ENCODE data around the gene TSNAX. TPM values are rescaled to one million over a fixed set of nuclear protein-coding genes. Genes with fewer than 3 reads are reported as not detected.

TSNAX gene
- total RNA-seq, 4 donors from 2014 or later = 8.2 to 27.0 (median 17.3) TPM

GRCh38 chr1:231522038-231522437 is 6.4 kb upstream of the TSNAX start:
- in situ Hi-C loops (cut with MboI; ENCODE audit: low pct_ligation_motif_present in 1 of 4, low pct_unique_long_range_greater_than_20kb in 1 of 4, low sequenced_read_pairs in 3 of 4) = no loop called here
- no peak for DNase-seq
- no peaks in the 10 kb centered on the region for H3K4me1 ChIP-seq
- 74 to 86% methylated on average over 1 of the region's 1 CpG for WGBS, 2 donors (ENCODE audit: low coverage in 1 of 2)
- H3K27me3 ChIP-seq = no peaks in the 10 kb centered on the region
- no peaks in the 10 kb centered on the region for H3K36me3 ChIP-seq
- intact Hi-C loops (cut with DNase I; ENCODE audit: low total_unique reads) = no loop called here
- H3K9me3 ChIP-seq = no peaks in the 10 kb centered on the region
- no peak for TF ChIP-seq POLR2AphosphoS5 (IDR thresholded peaks at IDR 0.05)
- TF ChIP-seq POLR2A (IDR thresholded peaks at IDR 0.05) = no peak
- H3K27ac ChIP-seq = no peak overlapping the region
- H3K4me3 ChIP-seq = no peak overlapping the region

GRCh38 chr1:231522931-231523642 is 5.4 kb upstream of the TSNAX start:
- H3K36me3 ChIP-seq = no peaks in the 10 kb centered on the region
- peaks cover 0 to 5% (median 2%) of the 10 kb centered on the region in 4 donors for H3K4me1 ChIP-seq
- H3K27me3 ChIP-seq = no peaks in the 10 kb centered on the region
- no peak for TF ChIP-seq POLR2AphosphoS5 (IDR thresholded peaks at IDR 0.05)
- no peak for TF ChIP-seq POLR2A (IDR thresholded peaks at IDR 0.05)
- TF ChIP-seq CTCF (IDR thresholded peaks at IDR 0.05) = no peak
- TF ChIP-seq EP300 (IDR thresholded peaks at IDR 0.05; ENCODE audit: low read depth) = no peak
- no peak overlapping the region for H3K4me3 ChIP-seq
- WGBS, 2 donors (ENCODE audit: low coverage in 1 of 2) = 84 to 92% methylated on average over 2 of the region's 2 CpGs
- no peaks in the 10 kb centered on the region for H3K9me3 ChIP-seq
- no peak for DNase-seq
- H3K27ac ChIP-seq = no peak overlapping the region
- in situ Hi-C loops (cut with MboI; ENCODE audit: low pct_ligation_motif_present in 1 of 4, low pct_unique_long_range_greater_than_20kb in 1 of 4, low sequenced_read_pairs in 3 of 4) = no loop called here
- intact Hi-C loops (cut with DNase I; ENCODE audit: low total_unique reads) = no loop called here

- intact Hi-C loops (cut with DNase I; ENCODE audit: low total_unique reads) = no loop called here
These were observed 4.7 kb upstream of the TSNAX start for GRCh38 chr1:231523816-231524215.

GRCh38 chr1:231526536-231526935 is 1.9 kb upstream of the TSNAX start:
- Histone ChIP-seq H3K9me3 (no peaks in the 10 kb centered on the region), H3K4me1 (peaks cover 11 to 27% (median 16%) of the 10 kb centered on the region in 4 donors), H3K4me3 (no peak overlapping the region), H3K27me3 (no peaks in the 10 kb centered on the region), H3K36me3 (peaks cover 0 to 3% (median 0%) of the 10 kb centered on the region in 4 donors), H3K27ac (no peak overlapping the region)
- intact Hi-C loops (cut with DNase I; ENCODE audit: low total_unique reads) (no loop called here), in situ Hi-C loops (cut with MboI; ENCODE audit: low pct_ligation_motif_present in 1 of 4, low pct_unique_long_range_greater_than_20kb in 1 of 4, low sequenced_read_pairs in 3 of 4) (no loop called here)
- DNase-seq = no peak
- no peak for TF ChIP-seq CTCF (IDR thresholded peaks at IDR 0.05)
- no peak for TF ChIP-seq POLR2AphosphoS5 (IDR thresholded peaks at IDR 0.05)
- no peak for TF ChIP-seq POLR2A (IDR thresholded peaks at IDR 0.05)
- TF ChIP-seq EP300 (IDR thresholded peaks at IDR 0.05; ENCODE audit: low read depth) = no peak

More at GRCh38 chr1:231523816-231524215, 4.7 kb upstream of the TSNAX start:
- in situ Hi-C loops (cut with MboI; ENCODE audit: low pct_ligation_motif_present in 1 of 4, low pct_unique_long_range_greater_than_20kb in 1 of 4, low sequenced_read_pairs in 3 of 4) = no loop called here
- WGBS, 2 donors (ENCODE audit: low coverage in 1 of 2) = 79 to 85% methylated on average over 2 of the region's 2 CpGs
- Histone ChIP-seq H3K9me3 (no peaks in the 10 kb centered on the region), H3K4me1 (peaks cover 0 to 5% (median 2%) of the 10 kb centered on the region in 4 donors), H3K27me3 (no peaks in the 10 kb centered on the region), H3K27ac (no peak overlapping the region), H3K4me3 (no peak overlapping the region), H3K36me3 (no peaks in the 10 kb centered on the region)
- TF ChIP-seq CTCF (IDR thresholded peaks at IDR 0.05) (no peak), EP300 (IDR thresholded peaks at IDR 0.05; ENCODE audit: low read depth) (no peak), POLR2A (IDR thresholded peaks at IDR 0.05) (no peak), POLR2AphosphoS5 (IDR thresholded peaks at IDR 0.05) (no peak)
- DNase-seq = no peak
